HG02840 (cell line): ENCODE measurements around the gene PTPRK.

ENCODE experiments used
- ATAC-seq: cut with Tn5 transposase; IDR thresholded peaks from one replicate; pipeline ENCODE4 v1.9.1; 2021; ENCODE audit warnings: mild to moderate bottlenecking, moderate library complexity, moderate number of reproducible peaks; ENCODE audit not compliant: unreplicated experiment, low FRiP score

The PTPRK gene

GRCh38 chr6:128517124-128517523 lies 3.3 kb downstream of the PTPRK start:
- no peak for ATAC-seq

- ATAC-seq: no peak
These were observed 3.9 kb downstream of the PTPRK start for GRCh38 chr6:128516514-128516898.

GRCh38 chr6:128515550-128516513 lies 4.6 kb downstream of the PTPRK start:
- ATAC-seq: no peak

- ATAC-seq: no peak
These were observed 6.5 kb downstream of the PTPRK start for GRCh38 chr6:128513878-128514277.

- no peak for ATAC-seq
These were observed 8.1 kb downstream of the PTPRK start for GRCh38 chr6:128512296-128512695.

- ATAC-seq: peak; percentile 60
These were observed 8.9 kb downstream of the PTPRK start for GRCh38 chr6:128511506-128511905.

- no peak for ATAC-seq
These were observed 10.7 kb downstream of the PTPRK start for GRCh38 chr6:128509709-128510108.

GRCh38 chr6:128508588-128509296 lies 11.7 kb downstream of the PTPRK start:
- ATAC-seq: no peak

- ATAC-seq: no peak
These were observed 12.8 kb downstream of the PTPRK start for GRCh38 chr6:128507337-128508310.

- no peak for ATAC-seq
These were observed 14.8 kb downstream of the PTPRK start for GRCh38 chr6:128505603-128506002.

GRCh38 chr6:128504003-128504654 lies 16.3 kb downstream of the PTPRK start:
- no peak for ATAC-seq

GRCh38 chr6:128500749-128501600 lies 19.4 kb downstream of the PTPRK start:
- no peak for ATAC-seq

GRCh38 chr6:128500014-128500413 lies 20.4 kb downstream of the PTPRK start:
- ATAC-seq: no peak

GRCh38 chr6:128499079-128499731 lies 21.2 kb downstream of the PTPRK start:
- ATAC-seq: no peak

- ATAC-seq: no peak
These were observed 22.2 kb downstream of the PTPRK start for GRCh38 chr6:128498234-128498633.

- no peak for ATAC-seq
These were observed 24.7 kb downstream of the PTPRK start for GRCh38 chr6:128495536-128496333.

- no peak for ATAC-seq
These were observed 26.0 kb downstream of the PTPRK start for GRCh38 chr6:128494440-128494839.

GRCh38 chr6:128493877-128494276 lies 26.5 kb downstream of the PTPRK start:
- peak; percentile 64 for ATAC-seq
